H9 (cell line): ENCODE data around the gene NEK7. TPM values are rescaled to one million over a fixed set of nuclear protein-coding genes. Genes with fewer than 3 reads are reported as not detected.

ENCODE experiments used
- DNase-seq: peaks from one replicate; pipeline ENCODE4 v3.0.0-alpha.2; 2017
- H2AFZ ChIP-seq: one replicate; pipeline ENCODE4 v1.6.1; 2013; ENCODE audit warnings: mild to moderate bottlenecking, low read length, control low read depth, moderate library complexity
- H2AK5ac ChIP-seq: 2 replicates; pipeline ENCODE4 v1.6.1; 2013; ENCODE audit warnings: low read length, control low read depth, mixed read lengths; ENCODE audit not compliant: insufficient read length
- H2BK120ac ChIP-seq: one replicate; pipeline ENCODE4 v1.6.1; 2013; ENCODE audit warnings: low read depth, mild to moderate bottlenecking, low read length, control low read depth, inconsistent platforms; ENCODE audit not compliant: poor library complexity, severe bottlenecking
- H2BK12ac ChIP-seq: 2 replicates; pipeline ENCODE4 v1.6.1; 2013; ENCODE audit warnings: low read length, control low read depth, mixed read lengths, low read depth; ENCODE audit not compliant: insufficient read length
- H2BK15ac ChIP-seq: 2 replicates; pipeline ENCODE4 v1.6.1; 2013; ENCODE audit warnings: low read depth, low read length, control low read depth
- H2BK20ac ChIP-seq: one replicate; pipeline ENCODE4 v1.6.1; 2013; ENCODE audit warnings: low read depth, mild to moderate bottlenecking, low read length, control low read depth, inconsistent platforms; ENCODE audit not compliant: poor library complexity, severe bottlenecking
- H2BK5ac ChIP-seq: 2 replicates; pipeline ENCODE4 v1.6.1; 2013; ENCODE audit warnings: low read length, control low read depth, mixed read lengths; ENCODE audit not compliant: insufficient read length
- H3K14ac ChIP-seq: 2 replicates; pipeline ENCODE4 v1.6.1; 2013; ENCODE audit warnings: low read length, control low read depth; ENCODE audit not compliant: insufficient read depth
- H3K18ac ChIP-seq: 2 replicates; pipeline ENCODE4 v1.6.1; 2013; ENCODE audit warnings: low read depth, mild to moderate bottlenecking, mixed read lengths, low read length, control low read depth; ENCODE audit not compliant: insufficient read length
- H3K23ac ChIP-seq: 2 replicates; pipeline ENCODE4 v1.6.1; 2013; ENCODE audit warnings: low read length, control low read depth, mixed read lengths, low read depth; ENCODE audit not compliant: insufficient read length
- H3K23me2 ChIP-seq: 2 replicates; pipeline ENCODE4 v1.6.1; 2013; ENCODE audit warnings: low read depth, mild to moderate bottlenecking, mixed read lengths, low read length, control low read depth; ENCODE audit not compliant: insufficient read length, poor library complexity, severe bottlenecking
- H3K27ac ChIP-seq: 2 replicates; pipeline ENCODE4 v1.5.1; 2013; ENCODE audit warnings: low read length, control low read depth, mixed read lengths, low read depth; ENCODE audit not compliant: insufficient read length
- H3K27me3 ChIP-seq: 2 replicates; pipeline ENCODE4 v1.6.1; 2013; ENCODE audit warnings: low read length, control low read depth, inconsistent platforms; ENCODE audit not compliant: insufficient read depth
- H3K4ac ChIP-seq: 2 replicates; pipeline ENCODE4 v1.6.1; 2013; ENCODE audit warnings: low read depth, mild to moderate bottlenecking, control low read depth, inconsistent platforms, low read length, moderate library complexity
- H3K4me1 ChIP-seq: 2 replicates; pipeline ENCODE4 v1.6.1; 2013; ENCODE audit warnings: low read length, control low read depth, inconsistent platforms; ENCODE audit not compliant: insufficient read depth
- H3K4me2 ChIP-seq: 2 replicates; pipeline ENCODE4 v1.6.1; 2013; ENCODE audit warnings: low read length, control low read depth, mixed read lengths; ENCODE audit not compliant: insufficient read length, insufficient read depth
- H3K56ac ChIP-seq: 2 replicates; pipeline ENCODE4 v1.6.1; 2013; ENCODE audit warnings: low read depth, mild to moderate bottlenecking, mixed read lengths, low read length, control low read depth; ENCODE audit not compliant: insufficient read length
- H3K79me1 ChIP-seq: 2 replicates; pipeline ENCODE4 v1.6.1; 2013; ENCODE audit warnings: low read depth, mild to moderate bottlenecking, moderate library complexity, low read length, control low read depth, inconsistent platforms; ENCODE audit not compliant: insufficient read depth, poor library complexity, severe bottlenecking
- H3K79me2 ChIP-seq: 2 replicates; pipeline ENCODE4 v1.6.1; 2013; ENCODE audit warnings: low read length, control low read depth, inconsistent platforms; ENCODE audit not compliant: insufficient read depth
- H3K9ac ChIP-seq: 2 replicates; pipeline ENCODE4 v1.6.1; 2013; ENCODE audit warnings: low read length, control low read depth, mixed read lengths; ENCODE audit not compliant: insufficient read length; ENCODE audit errors: extremely low read depth
- H3K9me3 ChIP-seq: one replicate; pipeline ENCODE4 v1.6.1; 2013; ENCODE audit warnings: low read depth, low read length, inconsistent platforms; ENCODE audit not compliant: control insufficient read depth
- H3T11ph ChIP-seq: one replicate; pipeline ENCODE4 v1.6.1; 2013; ENCODE audit warnings: mild to moderate bottlenecking, low read length, control low read depth, inconsistent platforms
- H4K20me1 ChIP-seq: one replicate; pipeline ENCODE4 v1.6.1; 2013; ENCODE audit not compliant: control insufficient read depth, insufficient read length, insufficient read depth
- H4K5ac ChIP-seq: 2 replicates; pipeline ENCODE4 v1.6.1; 2013; ENCODE audit warnings: low read depth, mild to moderate bottlenecking, mixed read lengths, low read length, control low read depth; ENCODE audit not compliant: insufficient read length
- H4K8ac ChIP-seq: replicated peaks from 2 replicates; pipeline ENCODE4 v1.6.1; 2013; ENCODE audit warnings: low read length, control low read depth, mixed read lengths, low read depth; ENCODE audit not compliant: insufficient read length
- H4K91ac ChIP-seq: 2 replicates; pipeline ENCODE4 v1.6.1; 2013; ENCODE audit warnings: low read depth, mild to moderate bottlenecking, moderate library complexity, mixed read lengths, low read length, control low read depth; ENCODE audit not compliant: insufficient read length
- H3K27ac Mint-ChIP-seq, 3 experiments: 2 replicates in 2 of 3; 3 replicates in 1 of 3; pipeline ENCODE4 v1.8.0; 2020 to 2021; ENCODE audit warnings: mixed read lengths in 3 of 3, mild to moderate bottlenecking in 1 of 3, moderate library complexity in 1 of 3
- H3K27me3 Mint-ChIP-seq: 2 replicates; pipeline ENCODE4 v1.8.0; 2021; ENCODE audit warnings: low read depth, mild to moderate bottlenecking, moderate library complexity, mixed read lengths
- H3K36me3 Mint-ChIP-seq, 3 experiments: 2 replicates in 2 of 3; 3 replicates in 1 of 3; pipeline ENCODE4 v1.8.0; 2020 to 2021; ENCODE audit warnings: low read depth in 3 of 3, mixed read lengths in 3 of 3; ENCODE audit not compliant: insufficient read depth in 1 of 3
- H3K4me1 Mint-ChIP-seq, 2 experiments: 2 replicates each; pipeline ENCODE4 v1.8.0; 2020; ENCODE audit warnings: mixed read lengths in 2 of 2
- H3K4me3 Mint-ChIP-seq, 2 experiments: 2 replicates in 1 of 2; 3 replicates in 1 of 2; pipeline ENCODE4 v1.8.0; 2020 to 2021; ENCODE audit warnings: mild to moderate bottlenecking in 2 of 2, mixed read lengths in 2 of 2, moderate library complexity in 1 of 2
- H3K9me3 Mint-ChIP-seq, 2 experiments: 2 replicates in 1 of 2; 3 replicates in 1 of 2; pipeline ENCODE4 v1.8.0; 2020; ENCODE audit warnings: mild to moderate bottlenecking in 2 of 2, mixed read lengths in 2 of 2, moderate library complexity in 1 of 2
- WGBS: extraction: QIAGEN DNeasy Blood & Tissue Kit; methylation state at CpG from one replicate; pipeline ENCODE4 v1.1.7; 2013; ENCODE audit warnings: missing lambda C conversion rate, low lambda C conversion rate, mixed read lengths; ENCODE audit not compliant: insufficient read length; ENCODE audit errors: extremely low coverage; 5-methylcytosine and 5-hydroxymethylcytosine counted together
- total RNA-seq: library from RNA; stranded (reverse); gene quantifications from 2 replicates; pipeline ENCODE4 v1.2.1, GENCODE V29; 2021
- TF ChIP-seq, protein P1 (sequence below): fragments of 200-600 bp; sonication (generic); conservative IDR thresholded peaks from 3 replicates; pipeline ENCODE4 v1.8.0; 2021; ENCODE audit warnings: antibody characterized with exemption, mild to moderate bottlenecking

The NEK7 gene
- total RNA-seq, 1 experiment from 2014 or later, result 9.6 TPM

DNA sequence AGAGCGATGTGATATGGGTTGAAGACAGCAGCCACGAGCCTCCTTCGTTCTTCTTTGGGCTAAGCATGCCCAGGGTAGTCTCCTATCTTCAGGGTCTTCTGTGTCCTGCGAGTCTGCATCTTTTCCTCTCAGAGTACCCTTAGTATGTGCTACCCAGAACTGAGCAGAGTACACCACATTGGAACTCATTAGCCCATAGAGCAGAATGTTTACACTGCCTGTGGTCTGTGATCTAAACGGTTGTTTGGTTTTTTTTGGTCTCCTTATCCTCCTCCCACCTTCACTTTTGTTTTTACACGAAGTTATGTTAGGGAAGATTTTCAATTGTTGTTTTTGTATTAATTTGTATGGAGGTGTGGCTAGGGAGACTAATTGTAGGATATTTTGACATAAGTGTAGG lies 126.4 kb downstream of the NEK7 start:
- H2BK120ac ChIP-seq, result no peak overlapping the region
- H3K4me1 Mint-ChIP-seq, result no peaks in the 10 kb centered on the region
- no peak overlapping the region for H4K91ac ChIP-seq
- no CpG with 5 or more reads among the region's 6 CpGs for WGBS
- H3K4ac ChIP-seq, result no peak overlapping the region
- H3K9me3 ChIP-seq, result no peaks in the 10 kb centered on the region
- no peaks in the 10 kb centered on the region for H3K4me1 ChIP-seq
- H3K14ac ChIP-seq, result no peak overlapping the region
- H2BK5ac ChIP-seq, result no peak overlapping the region
- H3K79me1 ChIP-seq, result no peaks in the 10 kb centered on the region
- H4K5ac ChIP-seq, result no peak overlapping the region
- no peaks in the 10 kb centered on the region for H3K27me3 ChIP-seq
- H3K23ac ChIP-seq, result no peak overlapping the region
- no peaks in the 10 kb centered on the region for H3K23me2 ChIP-seq
- H2AFZ ChIP-seq, result no peak overlapping the region
- H3K36me3 Mint-ChIP-seq, result no peaks in the 10 kb centered on the region; a peak in 1 of 7 replicates
- no peak overlapping the region for H3K56ac ChIP-seq
- no peak overlapping the region for H3K9ac ChIP-seq
- H3K79me2 ChIP-seq, result no peaks in the 10 kb centered on the region
- H2AK5ac ChIP-seq, result no peak overlapping the region
- H3K9me3 Mint-ChIP-seq, result no peaks in the 10 kb centered on the region
- no peak overlapping the region for H3T11ph ChIP-seq
- no peak for DNase-seq
- H3K27ac Mint-ChIP-seq, result no peak overlapping the region
- TF ChIP-seq, protein P1, sequence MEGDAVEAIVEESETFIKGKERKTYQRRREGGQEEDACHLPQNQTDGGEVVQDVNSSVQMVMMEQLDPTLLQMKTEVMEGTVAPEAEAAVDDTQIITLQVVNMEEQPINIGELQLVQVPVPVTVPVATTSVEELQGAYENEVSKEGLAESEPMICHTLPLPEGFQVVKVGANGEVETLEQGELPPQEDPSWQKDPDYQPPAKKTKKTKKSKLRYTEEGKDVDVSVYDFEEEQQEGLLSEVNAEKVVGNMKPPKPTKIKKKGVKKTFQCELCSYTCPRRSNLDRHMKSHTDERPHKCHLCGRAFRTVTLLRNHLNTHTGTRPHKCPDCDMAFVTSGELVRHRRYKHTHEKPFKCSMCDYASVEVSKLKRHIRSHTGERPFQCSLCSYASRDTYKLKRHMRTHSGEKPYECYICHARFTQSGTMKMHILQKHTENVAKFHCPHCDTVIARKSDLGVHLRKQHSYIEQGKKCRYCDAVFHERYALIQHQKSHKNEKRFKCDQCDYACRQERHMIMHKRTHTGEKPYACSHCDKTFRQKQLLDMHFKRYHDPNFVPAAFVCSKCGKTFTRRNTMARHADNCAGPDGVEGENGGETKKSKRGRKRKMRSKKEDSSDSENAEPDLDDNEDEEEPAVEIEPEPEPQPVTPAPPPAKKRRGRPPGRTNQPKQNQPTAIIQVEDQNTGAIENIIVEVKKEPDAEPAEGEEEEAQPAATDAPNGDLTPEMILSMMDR, result no peak
- no peak overlapping the region for H2BK20ac ChIP-seq
- no peak overlapping the region for H3K27ac ChIP-seq
- H3K4me2 ChIP-seq, result no peak overlapping the region
- H3K4me3 Mint-ChIP-seq, result no peak overlapping the region
- no peak overlapping the region for H2BK15ac ChIP-seq
- no peak overlapping the region for H4K8ac ChIP-seq
- H4K20me1 ChIP-seq, result no peaks in the 10 kb centered on the region
- no peaks in the 10 kb centered on the region for H3K27me3 Mint-ChIP-seq
- H2BK12ac ChIP-seq, result no peak overlapping the region
- H3K18ac ChIP-seq, result no peak overlapping the region
